HTR-8/SVneo (cell line): ENCODE data around the gene HIRA.

ENCODE experiments used
- DNase-seq: peaks from one replicate; pipeline ENCODE4 v3.0.0; 2011; ENCODE audit warnings: low spot score, mixed read lengths; ENCODE audit not compliant: insufficient read length
- FAIRE-seq: peaks from 2 replicates; lab custom pipeline; 2011; peaks lifted over from hg19 to GRCh38; lab: Jason Lieb, UNC

HIRA gene

GRCh38 chr22:19359554-19360299 is 71.8 kb downstream of the HIRA start:
- no peak for FAIRE-seq
- DNase-seq, result no peak

GRCh38 chr22:19358703-19359553 is 72.6 kb downstream of the HIRA start:
- FAIRE-seq, result no peak
- no peak for DNase-seq

GRCh38 chr22:19358195-19358594 is 73.3 kb downstream of the HIRA start:
- no peak for FAIRE-seq
- DNase-seq, result no peak

GRCh38 chr22:19357270-19358105 is 74.0 kb downstream of the HIRA start:
- no peak for DNase-seq

GRCh38 chr22:19356708-19357269 is 74.7 kb downstream of the HIRA start:
- DNase-seq, result no peak
- FAIRE-seq, result no peak

More at GRCh38 chr22:19357270-19358105, 74.0 kb downstream of the HIRA start:
- FAIRE-seq, result no peak

- DNase-seq (no peak), FAIRE-seq (no peak)
Observed at GRCh38 chr22:19355413-19356157, 75.9 kb downstream of the HIRA start.

- FAIRE-seq, result no peak
- DNase-seq, result no peak
Observed at GRCh38 chr22:19354201-19354600, 77.3 kb downstream of the HIRA start.

GRCh38 chr22:19353363-19354131 is 78.0 kb downstream of the HIRA start:
- FAIRE-seq (no peak), DNase-seq (no peak)

- FAIRE-seq, result no peak
- DNase-seq, result no peak
Observed at GRCh38 chr22:19352766-19353165, 78.8 kb downstream of the HIRA start.

- DNase-seq (no peak), FAIRE-seq (no peak)
Observed at GRCh38 chr22:19352217-19352616, 79.3 kb downstream of the HIRA start.

GRCh38 chr22:19351604-19352003 is 79.9 kb downstream of the HIRA start:
- DNase-seq (no peak), FAIRE-seq (no peak)

- no peak for FAIRE-seq
- DNase-seq, result no peak
Observed at GRCh38 chr22:19350947-19351346, 80.6 kb downstream of the HIRA start.

- no peak for DNase-seq
- FAIRE-seq, result no peak
Observed at GRCh38 chr22:19350476-19350859, 81.1 kb downstream of the HIRA start.

- FAIRE-seq (no peak), DNase-seq (no peak)
Observed at GRCh38 chr22:19349778-19350475, 81.6 kb downstream of the HIRA start.

- FAIRE-seq, result no peak
- no peak for DNase-seq
Observed at GRCh38 chr22:19346677-19347265, 84.8 kb downstream of the HIRA start.

- no peak for FAIRE-seq
- no peak for DNase-seq
Observed at GRCh38 chr22:19344420-19344819, 87.1 kb downstream of the HIRA start.

- DNase-seq (no peak), FAIRE-seq (no peak)
Observed at GRCh38 chr22:19343470-19343869, 88.1 kb downstream of the HIRA start.

- FAIRE-seq (no peak), DNase-seq (no peak)
Observed at GRCh38 chr22:19341500-19341899, 90.0 kb downstream of the HIRA start.
